ENCODE measurements around the gene SMIM11. TPM values are rescaled to one million over a fixed set of nuclear protein-coding genes. Genes with fewer than 3 reads are reported as not detected.

The SMIM11 gene
- total RNA-seq, 1 experiment from 2014 or later: 17.2 TPM

- TF ChIP-seq, protein P1, sequence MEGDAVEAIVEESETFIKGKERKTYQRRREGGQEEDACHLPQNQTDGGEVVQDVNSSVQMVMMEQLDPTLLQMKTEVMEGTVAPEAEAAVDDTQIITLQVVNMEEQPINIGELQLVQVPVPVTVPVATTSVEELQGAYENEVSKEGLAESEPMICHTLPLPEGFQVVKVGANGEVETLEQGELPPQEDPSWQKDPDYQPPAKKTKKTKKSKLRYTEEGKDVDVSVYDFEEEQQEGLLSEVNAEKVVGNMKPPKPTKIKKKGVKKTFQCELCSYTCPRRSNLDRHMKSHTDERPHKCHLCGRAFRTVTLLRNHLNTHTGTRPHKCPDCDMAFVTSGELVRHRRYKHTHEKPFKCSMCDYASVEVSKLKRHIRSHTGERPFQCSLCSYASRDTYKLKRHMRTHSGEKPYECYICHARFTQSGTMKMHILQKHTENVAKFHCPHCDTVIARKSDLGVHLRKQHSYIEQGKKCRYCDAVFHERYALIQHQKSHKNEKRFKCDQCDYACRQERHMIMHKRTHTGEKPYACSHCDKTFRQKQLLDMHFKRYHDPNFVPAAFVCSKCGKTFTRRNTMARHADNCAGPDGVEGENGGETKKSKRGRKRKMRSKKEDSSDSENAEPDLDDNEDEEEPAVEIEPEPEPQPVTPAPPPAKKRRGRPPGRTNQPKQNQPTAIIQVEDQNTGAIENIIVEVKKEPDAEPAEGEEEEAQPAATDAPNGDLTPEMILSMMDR (IDR thresholded peaks at IDR 0.05; ENCODE audit: insufficient read depth in 1 of 2, low read depth in 1 of 2, low read length in 1 of 2, severe bottlenecking in 1 of 2, unreplicated experiment in 1 of 2): no peak
- DNase-seq: no peak
- BruUV-seq (replicated peaks): no TSS peak
- peaks cover 6% of the 10 kb centered on the region for H3K27me3 Mint-ChIP-seq (ENCODE audit: insufficient read depth, unreplicated experiment)
- H3K4me3 Mint-ChIP-seq (ENCODE audit: unreplicated experiment): no peak overlapping the region
- H3K36me3 ChIP-seq (ENCODE audit: control insufficient read depth, insufficient read depth, low read length): no peaks in the 10 kb centered on the region
- H3K27ac Mint-ChIP-seq (ENCODE audit: unreplicated experiment): no peak overlapping the region
- peaks cover 7% of the 10 kb centered on the region; the same call in 1 of the 2 replicates for H3K4me1 ChIP-seq
- H3K4me3 ChIP-seq (ENCODE audit: low read depth, low read length): no peak overlapping the region
- H3K27me3 ChIP-seq (replicated peaks; ENCODE audit: control insufficient read depth, insufficient read depth, low read length): no peaks in the 10 kb centered on the region
- POLR2A ChIA-PET: no interaction called here
- CTCF ChIA-PET: interaction anchor here (0.6 to 1.0 kb wide), 3 partner anchors 240 to 699 kb away, joined by 3 to 5 read pairs (median 4); no protein-coding TSS in a partner anchor
- peaks cover 7% of the 10 kb centered on the region for H3K4me1 Mint-ChIP-seq (ENCODE audit: low read depth, unreplicated experiment)
- H3K9me3 Mint-ChIP-seq (ENCODE audit: unreplicated experiment): no peaks in the 10 kb centered on the region
- no peaks in the 10 kb centered on the region for H3K36me3 Mint-ChIP-seq (ENCODE audit: insufficient read depth, unreplicated experiment)
- peaks cover 8% of the 10 kb centered on the region; the same call in 1 of the 2 replicates for H3K9me3 ChIP-seq
- intact Hi-C loops (cut with micrococcal nuclease; ENCODE audit: unreplicated experiment): loop anchor here (1.0 kb wide), 1 partner anchor 268 kb away; no protein-coding TSS in a partner anchor
Observed at GRCh38 chr21:34362670-34363069, 12.6 kb upstream of the SMIM11 start.

DNA sequence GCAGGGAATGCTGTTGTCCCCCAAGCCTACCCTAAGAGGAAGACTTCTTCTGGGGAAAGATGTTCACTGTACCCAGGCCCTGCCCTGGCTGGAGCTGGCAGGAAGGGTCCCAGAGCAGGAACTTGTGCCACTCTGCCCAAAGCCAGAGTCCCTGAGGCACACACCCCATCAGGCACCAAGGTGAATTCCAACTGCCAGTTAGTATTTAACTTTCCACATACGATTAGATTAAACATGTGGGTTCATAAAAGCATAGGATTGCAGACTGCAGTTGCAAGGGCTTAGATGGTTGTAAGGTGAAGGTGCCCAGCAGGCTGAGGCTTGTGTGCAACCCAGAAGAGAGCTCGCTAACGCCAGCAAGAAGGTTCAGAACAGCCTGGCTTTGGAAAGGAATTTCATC, 11.6 kb upstream of the SMIM11 start, which contains the start of gene KCNE2:
Gene KCNE2, plus strand, starts transcription at position 274 of the 400 bp plus-strand sequence. CDS start 6,473 bp downstream, outside the sequence.
- DNase-seq: no peak
- no peaks in the 10 kb centered on the region for H3K9me3 Mint-ChIP-seq (ENCODE audit: unreplicated experiment)
- intact Hi-C loops (cut with micrococcal nuclease; ENCODE audit: unreplicated experiment): no loop called here
- H3K4me3 ChIP-seq (ENCODE audit: low read depth, low read length): no peak within 1 kb of the TSS
- H3K4me1 Mint-ChIP-seq (ENCODE audit: low read depth, unreplicated experiment): peaks cover 7% of the 10 kb centered on the region
- no peaks in the 10 kb centered on the region for H3K36me3 ChIP-seq (ENCODE audit: control insufficient read depth, insufficient read depth, low read length)
- TF ChIP-seq, protein P1 (IDR thresholded peaks at IDR 0.05; ENCODE audit: insufficient read depth in 1 of 2, low read depth in 1 of 2, low read length in 1 of 2, severe bottlenecking in 1 of 2, unreplicated experiment in 1 of 2): no peak
- H3K27ac Mint-ChIP-seq (ENCODE audit: unreplicated experiment): no peak within 1 kb of the TSS
- peaks cover 6% of the 10 kb centered on the region; the same call in 1 of the 2 replicates for H3K9me3 ChIP-seq
- peaks cover 5% of the 10 kb centered on the region for H3K27me3 Mint-ChIP-seq (ENCODE audit: insufficient read depth, unreplicated experiment)
- peaks cover 8% of the 10 kb centered on the region; the same call in 1 of the 2 replicates for H3K4me1 ChIP-seq
- H3K36me3 Mint-ChIP-seq (ENCODE audit: insufficient read depth, unreplicated experiment): no peaks in the 10 kb centered on the region
- CTCF ChIA-PET: no interaction called here
- POLR2A ChIA-PET: no interaction called here
- H3K4me3 Mint-ChIP-seq (ENCODE audit: unreplicated experiment): no peak within 1 kb of the TSS
- BruUV-seq (replicated peaks): no TSS peak
- H3K27me3 ChIP-seq (replicated peaks; ENCODE audit: control insufficient read depth, insufficient read depth, low read length): no peaks in the 10 kb centered on the region

DNA sequence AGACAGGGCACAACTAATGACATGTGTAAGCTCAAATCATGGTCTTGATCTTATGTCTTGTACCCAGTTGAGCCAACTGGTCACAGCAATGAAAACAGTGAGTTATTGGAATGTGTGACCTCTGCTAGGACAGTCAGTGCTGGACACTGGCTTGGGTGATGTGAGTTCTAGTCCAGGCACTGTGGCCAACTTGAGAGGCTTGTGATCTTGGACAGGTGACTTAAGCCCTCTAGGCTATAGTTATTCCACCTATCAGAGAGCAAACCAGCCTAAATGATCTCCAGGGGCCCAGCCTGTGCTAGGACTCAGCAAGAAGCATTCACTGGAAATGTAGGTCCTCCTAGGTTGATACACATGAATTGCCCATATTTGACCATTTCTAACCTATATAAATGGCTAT, 10.4 kb upstream of the SMIM11 start:
- Histone ChIP-seq H3K9me3 (no peaks in the 10 kb centered on the region), H3K36me3 (ENCODE audit: control insufficient read depth, insufficient read depth, low read length) (no peaks in the 10 kb centered on the region), H3K4me1 (peaks cover 8% of the 10 kb centered on the region; the same call in 1 of the 2 replicates), H3K27me3 (replicated peaks; ENCODE audit: control insufficient read depth, insufficient read depth, low read length) (no peaks in the 10 kb centered on the region), H3K4me3 (ENCODE audit: low read depth, low read length) (no peak overlapping the region)
- POLR2A ChIA-PET: no interaction called here
- H3K4me3 Mint-ChIP-seq (ENCODE audit: unreplicated experiment): no peak overlapping the region
- no peak for DNase-seq
- H3K9me3 Mint-ChIP-seq (ENCODE audit: unreplicated experiment): no peaks in the 10 kb centered on the region
- intact Hi-C loops (cut with micrococcal nuclease; ENCODE audit: unreplicated experiment): no loop called here
- H3K27ac Mint-ChIP-seq (ENCODE audit: unreplicated experiment): no peak overlapping the region
- H3K36me3 Mint-ChIP-seq (ENCODE audit: insufficient read depth, unreplicated experiment): no peaks in the 10 kb centered on the region
- TF ChIP-seq, protein P1 (IDR thresholded peaks at IDR 0.05; ENCODE audit: insufficient read depth in 1 of 2, low read depth in 1 of 2, low read length in 1 of 2, severe bottlenecking in 1 of 2, unreplicated experiment in 1 of 2): no peak
- H3K27me3 Mint-ChIP-seq (ENCODE audit: insufficient read depth, unreplicated experiment): no peaks in the 10 kb centered on the region
- H3K4me1 Mint-ChIP-seq (ENCODE audit: low read depth, unreplicated experiment): peaks cover 7% of the 10 kb centered on the region
- BruUV-seq (replicated peaks): no TSS peak
- CTCF ChIA-PET: no interaction called here

All from Caco-2 (cell line).